ENCODE measurements around the gene FTO.

GRCh38 chr16:53986793-53987192, 282.8 kb downstream of the FTO start:
- no peak for TF ChIP-seq CTCF (IDR thresholded peaks at IDR 0.05)
- no peak for TF ChIP-seq POLR2A (IDR thresholded peaks at IDR 0.05)

Data from adrenal gland (tissue), 5 donors.